Lower lobe of right lung (tissue), 2 donors: ENCODE data around the gene SERPINA5. TPM values are rescaled to one million over a fixed set of nuclear protein-coding genes. Genes with fewer than 3 reads are reported as not detected.
A peak's percentile ranks its signal among the peaks of the same experiment; 100 is the strongest.

Experiments
- ATAC-seq, 2 donors: fragments of 200-7000 bp; cut with Tn5 transposase; one replicate each; pipeline ENCODE4 v1.9.1; 2020 to 2022; ENCODE audit warnings: mild to moderate bottlenecking in 2 of 2, moderate library complexity in 2 of 2
- DNase-seq: peaks from one replicate; pipeline ENCODE4 v3.0.0-alpha.2; 2020
- H3K27ac ChIP-seq: fragments of 200-600 bp; one replicate; pipeline ENCODE4 v1.8.0; 2022
- H3K27me3 ChIP-seq: fragments of 200-600 bp; one replicate; pipeline ENCODE4 v1.8.0; 2022; ENCODE audit warnings: low read depth
- H3K36me3 ChIP-seq: fragments of 200-600 bp; one replicate; pipeline ENCODE4 v1.8.0; 2022; ENCODE audit warnings: mild to moderate bottlenecking
- H3K4me1 ChIP-seq: fragments of 200-600 bp; one replicate; pipeline ENCODE4 v1.8.0; 2022
- H3K4me3 ChIP-seq: fragments of 200-600 bp; one replicate; pipeline ENCODE4 v1.8.0; 2022; ENCODE audit warnings: mild to moderate bottlenecking
- H3K9me3 ChIP-seq: fragments of 200-600 bp; one replicate; pipeline ENCODE4 v1.8.0; 2022
- intact Hi-C: fragments of 100-400 bp; cut with DNase I; formaldehyde crosslinking; loops from one replicate; pipeline ENCODE4 v1.11.0; 2022
- long read RNA-seq: library from polyadenylated mRNA; unstranded; transcript quantifications from one replicate; pipeline ENCODE4 v2.0.0, GENCODE V29; 2021
- total RNA-seq: library from RNA; stranded (reverse); fragmentation: NEBNext Ultra II Directional; extraction: Animal tissue kit (Norgen Biotek cat#: 25700); gene quantifications from one replicate; pipeline ENCODE4 v1.2.1, GENCODE V29; 2021
- TF ChIP-seq, protein P1 (sequence below): fragments of 200-600 bp; IDR thresholded peaks from one replicate; pipeline ENCODE4 v1.8.0; 2022; ENCODE audit warnings: antibody characterized with exemption, mild to moderate bottlenecking
- donor health status: DM: no; HTN: yes; CAD: no; lungs with severe emphysema.

SERPINA5 gene, protein sequence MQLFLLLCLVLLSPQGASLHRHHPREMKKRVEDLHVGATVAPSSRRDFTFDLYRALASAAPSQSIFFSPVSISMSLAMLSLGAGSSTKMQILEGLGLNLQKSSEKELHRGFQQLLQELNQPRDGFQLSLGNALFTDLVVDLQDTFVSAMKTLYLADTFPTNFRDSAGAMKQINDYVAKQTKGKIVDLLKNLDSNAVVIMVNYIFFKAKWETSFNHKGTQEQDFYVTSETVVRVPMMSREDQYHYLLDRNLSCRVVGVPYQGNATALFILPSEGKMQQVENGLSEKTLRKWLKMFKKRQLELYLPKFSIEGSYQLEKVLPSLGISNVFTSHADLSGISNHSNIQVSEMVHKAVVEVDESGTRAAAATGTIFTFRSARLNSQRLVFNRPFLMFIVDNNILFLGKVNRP
- total RNA-seq, result 0.56 TPM
- long read RNA-seq, partial matches to known transcripts, result 1 of 2 reads
- long read RNA-seq, other reads (novel, unspliced or antisense), result 0 of 2 reads

DNA sequence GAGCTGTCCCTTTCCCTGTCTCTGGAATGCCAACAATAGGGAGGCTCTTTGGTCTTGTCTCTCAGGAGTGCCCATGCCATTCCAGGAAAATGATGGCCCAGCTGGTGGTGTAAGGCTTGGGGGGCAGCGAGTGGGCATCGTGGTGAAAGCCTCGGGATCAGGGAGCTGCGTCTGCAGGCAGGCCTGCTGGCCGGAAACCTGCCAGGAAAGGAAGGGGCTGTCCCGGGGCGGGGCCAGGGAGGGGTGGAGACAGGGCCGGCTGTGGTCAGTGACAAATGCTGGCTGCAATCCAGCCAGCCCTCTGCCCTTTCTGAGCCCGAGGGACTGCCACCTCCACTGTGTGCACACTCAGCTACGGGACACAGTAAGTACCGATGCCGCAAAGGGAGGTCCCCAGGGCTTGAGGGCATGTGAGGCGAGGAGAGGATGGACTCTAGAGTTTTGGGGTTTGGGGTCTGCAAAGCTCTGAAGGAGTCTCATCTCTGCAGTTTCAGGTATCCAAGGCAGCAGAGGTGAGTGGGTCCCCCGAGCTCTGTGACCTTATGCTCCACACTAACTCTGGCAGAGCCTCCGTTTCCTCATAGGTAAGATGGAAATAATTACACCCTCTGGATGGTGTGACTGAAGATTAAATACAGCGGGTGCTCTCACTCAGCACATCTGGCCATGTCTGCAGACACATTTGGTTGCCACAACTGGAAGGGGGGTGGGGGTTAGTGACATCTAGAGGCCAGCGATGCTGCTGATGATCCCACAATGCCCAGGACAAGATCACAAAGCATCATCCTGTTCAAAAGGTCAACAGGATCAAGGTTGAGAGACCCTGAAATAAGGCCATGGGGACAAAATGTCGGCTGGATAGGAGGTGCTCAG lies at the start of gene SERPINA5:
Gene SERPINA5, plus strand, starts transcription at position 300 of the 873 bp plus-strand sequence. CDS start 5,937 bp downstream, outside the sequence.
- no peaks in the 10 kb centered on the region for H3K27me3 ChIP-seq
- H3K4me1 ChIP-seq, result peaks cover 6% of the 10 kb centered on the region
- H3K9me3 ChIP-seq, result no peaks in the 10 kb centered on the region
- no peaks in the 10 kb centered on the region for H3K36me3 ChIP-seq
- TF ChIP-seq, protein P1, sequence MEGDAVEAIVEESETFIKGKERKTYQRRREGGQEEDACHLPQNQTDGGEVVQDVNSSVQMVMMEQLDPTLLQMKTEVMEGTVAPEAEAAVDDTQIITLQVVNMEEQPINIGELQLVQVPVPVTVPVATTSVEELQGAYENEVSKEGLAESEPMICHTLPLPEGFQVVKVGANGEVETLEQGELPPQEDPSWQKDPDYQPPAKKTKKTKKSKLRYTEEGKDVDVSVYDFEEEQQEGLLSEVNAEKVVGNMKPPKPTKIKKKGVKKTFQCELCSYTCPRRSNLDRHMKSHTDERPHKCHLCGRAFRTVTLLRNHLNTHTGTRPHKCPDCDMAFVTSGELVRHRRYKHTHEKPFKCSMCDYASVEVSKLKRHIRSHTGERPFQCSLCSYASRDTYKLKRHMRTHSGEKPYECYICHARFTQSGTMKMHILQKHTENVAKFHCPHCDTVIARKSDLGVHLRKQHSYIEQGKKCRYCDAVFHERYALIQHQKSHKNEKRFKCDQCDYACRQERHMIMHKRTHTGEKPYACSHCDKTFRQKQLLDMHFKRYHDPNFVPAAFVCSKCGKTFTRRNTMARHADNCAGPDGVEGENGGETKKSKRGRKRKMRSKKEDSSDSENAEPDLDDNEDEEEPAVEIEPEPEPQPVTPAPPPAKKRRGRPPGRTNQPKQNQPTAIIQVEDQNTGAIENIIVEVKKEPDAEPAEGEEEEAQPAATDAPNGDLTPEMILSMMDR, result no peak
- no peak within 1 kb of the TSS for H3K4me3 ChIP-seq
- no peak within 1 kb of the TSS for H3K27ac ChIP-seq
- intact Hi-C loops, result no loop called here
- ATAC-seq, result peak in 1 of 2 donors; percentile 45
- no peak for DNase-seq

DNA sequence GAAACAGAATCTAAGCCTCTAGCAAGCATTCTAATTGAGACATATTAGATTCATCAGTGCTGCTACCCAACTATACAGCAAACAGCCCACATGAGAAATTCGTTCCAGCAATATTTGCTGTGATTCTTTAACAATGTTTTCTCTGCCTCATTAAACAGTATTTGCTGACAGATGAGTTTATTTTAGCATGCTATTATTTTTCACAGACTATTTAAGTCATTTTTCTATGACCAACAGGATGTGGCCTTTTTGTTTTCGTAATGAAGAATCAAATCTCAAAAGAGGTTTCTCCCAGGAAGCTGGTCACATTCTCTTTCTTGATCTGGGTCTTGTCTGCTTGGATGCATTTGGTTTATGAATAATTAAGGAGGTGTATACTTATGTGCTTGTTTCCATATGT lies 48.8 kb upstream of the SERPINA5 start:
- Histone ChIP-seq H3K4me3 (no peak overlapping the region), H3K27me3 (peaks cover 6% of the 10 kb centered on the region), H3K36me3 (no peaks in the 10 kb centered on the region), H3K27ac (no peak overlapping the region), H3K9me3 (no peaks in the 10 kb centered on the region), H3K4me1 (no peaks in the 10 kb centered on the region)
- intact Hi-C loops, result no loop called here
- no peak for DNase-seq
- TF ChIP-seq, protein P1, result no peak
- no peak for ATAC-seq

DNA sequence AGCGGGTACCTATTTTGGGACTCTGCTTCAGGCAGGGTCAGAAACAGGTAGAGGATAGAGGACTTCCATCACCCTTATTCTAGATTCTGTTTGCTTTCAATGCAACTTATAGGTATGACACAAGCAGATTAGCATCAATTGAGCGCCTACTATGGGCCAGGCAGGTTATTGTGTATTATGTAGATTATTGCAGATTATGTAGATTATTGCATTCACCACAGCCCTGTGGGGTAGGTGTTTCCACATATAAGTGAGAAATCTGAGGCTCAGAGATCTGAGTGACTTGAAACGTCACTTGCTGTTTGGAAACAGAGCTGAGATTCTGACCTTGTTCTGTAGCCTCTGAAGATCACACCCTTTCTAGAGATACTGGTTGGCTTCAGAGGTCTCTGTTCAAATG lies 45.7 kb upstream of the SERPINA5 start:
- no peak for ATAC-seq

DNA sequence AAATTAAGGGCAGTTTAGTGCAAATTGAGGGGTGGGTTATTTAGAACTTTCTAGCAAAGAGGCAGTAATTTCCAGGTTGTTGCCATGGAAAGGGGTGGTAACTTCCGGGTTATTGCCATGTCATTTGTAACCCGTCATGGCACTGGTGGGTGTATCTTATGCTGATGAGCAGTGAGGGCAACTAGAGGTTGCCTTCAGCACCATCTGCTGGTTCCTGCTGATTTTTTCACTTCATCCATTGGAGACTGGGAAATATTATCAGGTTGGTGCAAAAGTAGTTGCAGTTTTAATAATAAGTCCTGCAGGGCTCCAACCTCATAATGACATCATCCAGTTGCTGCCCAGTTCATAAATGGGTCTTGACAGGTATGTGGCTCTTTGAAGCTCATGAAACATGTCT lies 44.4 kb upstream of the SERPINA5 start:
- H3K9me3 ChIP-seq, result no peaks in the 10 kb centered on the region
- H3K27ac ChIP-seq, result no peak overlapping the region
- H3K4me1 ChIP-seq, result no peaks in the 10 kb centered on the region
- H3K36me3 ChIP-seq, result no peaks in the 10 kb centered on the region
- TF ChIP-seq, protein P1, result no peak
- intact Hi-C loops, result no loop called here
- no peak for DNase-seq
- H3K4me3 ChIP-seq, result no peak overlapping the region
- H3K27me3 ChIP-seq, result peaks cover 10% of the 10 kb centered on the region
- ATAC-seq, result no peak

More for the DNA sequence above, 45.7 kb upstream of the SERPINA5 start:
- Histone ChIP-seq H3K4me1 (no peaks in the 10 kb centered on the region), H3K27ac (no peak overlapping the region), H3K4me3 (no peak overlapping the region), H3K36me3 (no peaks in the 10 kb centered on the region), H3K27me3 (peaks cover 10% of the 10 kb centered on the region), H3K9me3 (no peaks in the 10 kb centered on the region)
- DNase-seq, result no peak
- intact Hi-C loops, result no loop called here
- TF ChIP-seq, protein P1, result no peak

DNA sequence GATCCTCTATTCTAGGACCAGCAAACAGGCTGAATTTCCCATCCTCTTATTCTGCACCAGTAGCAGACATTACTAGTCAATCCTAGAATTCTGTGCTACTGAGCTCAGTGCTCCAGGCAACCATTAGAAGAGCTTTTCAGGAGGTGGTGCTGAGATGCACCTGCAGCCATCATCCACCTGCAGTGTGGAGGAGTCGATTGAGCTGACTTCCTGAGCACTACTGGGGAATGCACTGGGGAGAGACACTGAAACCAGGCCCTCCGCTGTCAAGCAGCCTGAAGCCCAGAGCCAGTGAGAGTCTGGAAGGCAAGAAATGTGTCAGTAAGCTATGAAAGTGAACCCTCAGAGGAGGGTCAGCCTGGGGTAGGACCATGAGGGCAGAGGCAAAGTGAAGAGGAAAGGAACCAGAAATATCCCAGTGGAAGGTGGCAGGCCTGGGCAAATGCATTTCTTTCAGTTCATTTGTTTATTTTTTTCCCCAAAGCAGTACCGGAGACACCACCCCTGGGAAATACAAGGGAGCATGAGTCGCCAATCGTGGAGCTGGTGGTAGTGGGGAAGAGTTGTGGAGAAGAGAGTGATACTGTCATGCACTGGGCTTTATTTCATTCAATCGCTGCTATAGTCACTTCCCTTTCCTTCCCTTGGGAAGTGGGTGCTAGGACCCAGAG lies 43.0 kb upstream of the SERPINA5 start:
- peaks cover 10% of the 10 kb centered on the region for H3K27me3 ChIP-seq
- TF ChIP-seq, protein P1, result no peak
- H3K9me3 ChIP-seq, result no peaks in the 10 kb centered on the region
- intact Hi-C loops, result no loop called here
- no peak overlapping the region for H3K27ac ChIP-seq
- no peak overlapping the region for H3K4me3 ChIP-seq
- H3K36me3 ChIP-seq, result no peaks in the 10 kb centered on the region
- ATAC-seq (no peak), DNase-seq (no peak)
- no peaks in the 10 kb centered on the region for H3K4me1 ChIP-seq
